ENCODE data around the gene LPAR6. TPM values are rescaled to one million over a fixed set of nuclear protein-coding genes. Genes with fewer than 3 reads are reported as not detected.

Gene LPAR6
- total RNA-seq, 1 experiment from 2014 or later = not detected

- no peak overlapping the region for H3K4me3 Mint-ChIP-seq (ENCODE audit: unreplicated experiment)
- H3K27ac Mint-ChIP-seq (ENCODE audit: unreplicated experiment) = no peak overlapping the region
- H3K4me3 ChIP-seq (ENCODE audit: low read depth, low read length) = no peak overlapping the region
- H3K4me1 Mint-ChIP-seq (ENCODE audit: low read depth, unreplicated experiment) = no peaks in the 10 kb centered on the region
- no peak for TF ChIP-seq CTCF (IDR thresholded peaks at IDR 0.05; ENCODE audit: insufficient read depth in 1 of 2, low read depth in 1 of 2, low read length in 1 of 2, severe bottlenecking in 1 of 2, unreplicated experiment in 1 of 2)
- no peak for DNase-seq
- no TSS peak for BruUV-seq (replicated peaks)
- peaks cover 11% of the 10 kb centered on the region for H3K9me3 Mint-ChIP-seq (ENCODE audit: unreplicated experiment)
- no peaks in the 10 kb centered on the region for H3K27me3 ChIP-seq (replicated peaks; ENCODE audit: control insufficient read depth, insufficient read depth, low read length)
- peaks cover 4% of the 10 kb centered on the region for H3K36me3 Mint-ChIP-seq (ENCODE audit: insufficient read depth, unreplicated experiment)
- CTCF ChIA-PET = no interaction called here
- H3K36me3 ChIP-seq (ENCODE audit: control insufficient read depth, insufficient read depth, low read length) = peaks cover 1% of the 10 kb centered on the region; the same call in 1 of the 2 replicates
- POLR2A ChIA-PET = no interaction called here
- H3K27me3 Mint-ChIP-seq (ENCODE audit: insufficient read depth, unreplicated experiment) = no peaks in the 10 kb centered on the region
- intact Hi-C loops (cut with micrococcal nuclease; ENCODE audit: unreplicated experiment) = no loop called here
- peaks cover 10% of the 10 kb centered on the region; the same call in 1 of the 2 replicates for H3K4me1 ChIP-seq
- no peaks in the 10 kb centered on the region for H3K9me3 ChIP-seq
Measured at GRCh38 chr13:48398450-48399095, 14.3 kb downstream of the LPAR6 start.

- ChIA-PET POLR2A (no interaction called here), CTCF (no interaction called here)
- no peak for TF ChIP-seq CTCF (IDR thresholded peaks at IDR 0.05; ENCODE audit: insufficient read depth in 1 of 2, low read depth in 1 of 2, low read length in 1 of 2, severe bottlenecking in 1 of 2, unreplicated experiment in 1 of 2)
- Mint-ChIP-seq H3K27me3 (ENCODE audit: insufficient read depth, unreplicated experiment) (no peaks in the 10 kb centered on the region), H3K36me3 (ENCODE audit: insufficient read depth, unreplicated experiment) (peaks cover 4% of the 10 kb centered on the region), H3K4me1 (ENCODE audit: low read depth, unreplicated experiment) (no peaks in the 10 kb centered on the region), H3K27ac (ENCODE audit: unreplicated experiment) (no peak overlapping the region), H3K4me3 (ENCODE audit: unreplicated experiment) (no peak overlapping the region), H3K9me3 (ENCODE audit: unreplicated experiment) (peaks cover 11% of the 10 kb centered on the region)
- no peaks in the 10 kb centered on the region for H3K27me3 ChIP-seq (replicated peaks; ENCODE audit: control insufficient read depth, insufficient read depth, low read length)
- intact Hi-C loops (cut with micrococcal nuclease; ENCODE audit: unreplicated experiment) = no loop called here
- DNase-seq = no peak
- H3K9me3 ChIP-seq = no peaks in the 10 kb centered on the region
- BruUV-seq (replicated peaks) = no TSS peak
- H3K36me3 ChIP-seq (ENCODE audit: control insufficient read depth, insufficient read depth, low read length) = peaks cover 1% of the 10 kb centered on the region; the same call in 1 of the 2 replicates
- no peak overlapping the region for H3K4me3 ChIP-seq (ENCODE audit: low read depth, low read length)
- H3K4me1 ChIP-seq = peaks cover 10% of the 10 kb centered on the region; the same call in 1 of the 2 replicates
Measured at GRCh38 chr13:48397744-48398143, 15.2 kb downstream of the LPAR6 start.

GRCh38 chr13:48393698-48394085, 19.2 kb downstream of the LPAR6 start:
- Mint-ChIP-seq H3K36me3 (ENCODE audit: insufficient read depth, unreplicated experiment) (peaks cover 4% of the 10 kb centered on the region), H3K27ac (ENCODE audit: unreplicated experiment) (no peak overlapping the region)
- no TSS peak for BruUV-seq (replicated peaks)

More at GRCh38 chr13:48393698-48394085, 19.2 kb downstream of the LPAR6 start:
- TF ChIP-seq CTCF (IDR thresholded peaks at IDR 0.05; ENCODE audit: insufficient read depth in 1 of 2, low read depth in 1 of 2, low read length in 1 of 2, severe bottlenecking in 1 of 2, unreplicated experiment in 1 of 2) = no peak
- H3K4me3 Mint-ChIP-seq (ENCODE audit: unreplicated experiment) = no peak overlapping the region
- intact Hi-C loops (cut with micrococcal nuclease; ENCODE audit: unreplicated experiment) = no loop called here
- ChIA-PET CTCF (no interaction called here), POLR2A (no interaction called here)
- peaks cover 1% of the 10 kb centered on the region; the same call in 1 of the 2 replicates for H3K36me3 ChIP-seq (ENCODE audit: control insufficient read depth, insufficient read depth, low read length)
- no peaks in the 10 kb centered on the region for H3K27me3 ChIP-seq (replicated peaks; ENCODE audit: control insufficient read depth, insufficient read depth, low read length)
- no peaks in the 10 kb centered on the region for H3K4me1 Mint-ChIP-seq (ENCODE audit: low read depth, unreplicated experiment)
- H3K9me3 Mint-ChIP-seq (ENCODE audit: unreplicated experiment) = peaks cover 11% of the 10 kb centered on the region
- no peak overlapping the region for H3K4me3 ChIP-seq (ENCODE audit: low read depth, low read length)
- peaks cover 3% of the 10 kb centered on the region; the same call in 1 of the 2 replicates for H3K4me1 ChIP-seq
- no peaks in the 10 kb centered on the region for H3K9me3 ChIP-seq
- no peaks in the 10 kb centered on the region for H3K27me3 Mint-ChIP-seq (ENCODE audit: insufficient read depth, unreplicated experiment)
- DNase-seq = no peak

All from Caco-2 (cell line).